H1 (cell line): ENCODE measurements around the gene BATF3. TPM values are rescaled to one million over a fixed set of nuclear protein-coding genes. Genes with fewer than 3 reads are reported as not detected.

ENCODE experiments used
- NANOG ChIP-seq: IDR thresholded peaks from 2 replicates; pipeline ENCODE4 v1.6.1; 2011; ENCODE audit warnings: low read length, low read depth, mild to moderate bottlenecking, inconsistent platforms; ENCODE audit not compliant: insufficient read depth, poor library complexity, severe bottlenecking
- SRF ChIP-seq: IDR thresholded peaks from 2 replicates; pipeline ENCODE4 v1.6.1; 2011; ENCODE audit warnings: mild to moderate bottlenecking, low read depth, low read length, moderate library complexity
- polyA plus RNA-seq, 7 experiments: library from polyadenylated mRNA; depleted of rRNA in 3 of 7; stranded (reverse) in 5 of 7; unstranded in 2 of 7; fragments of >200 nt in 5 of 7; fragments of 200-250 nt in 2 of 7; gene quantifications; 1 replicate in 5 of 7; 2 replicates in 1 of 7; 4 replicates in 1 of 7; pipeline versions ENCODE4 v1.2.1 to v1.2.3, GENCODE V29; 2011 to 2013; ENCODE audit warnings: missing spikeins in 2 of 7, mixed read lengths in 2 of 7
- total RNA-seq: library from RNA; stranded (reverse); fragmentation: NEBNext Ultra II Directional; extraction: Animal tissue kit (Norgen Biotek cat#: 25700); gene quantifications from 2 replicates; pipeline ENCODE4 v1.2.1, GENCODE V29; 2021

The BATF3 gene
- total and polyA plus RNA-seq, 2 of the 8 experiments (the other 6 are each of a cell fraction or from before 2014, with no cell fraction given) = 6.3 TPM

GRCh38 chr1:212648431-212648830 is 51.2 kb downstream of the BATF3 start (continued):
- no peak for TF ChIP-seq NANOG
- TF ChIP-seq SRF = no peak
- TF ChIP-seq, all 59 proteins: peak for 0
